HG02981 (cell line): ENCODE measurements around the gene ARID1A.
A peak's percentile ranks its signal among the peaks of the same experiment; 100 is the strongest.
"Not testable (repeated sequence)": the region's sequence is repeated elsewhere in the genome, so short reads cannot be mapped to it uniquely, and the experiment has no call there.

Source experiments
- ATAC-seq: cut with Tn5 transposase; IDR thresholded peaks from one replicate; pipeline ENCODE4 v1.9.1; 2021; ENCODE audit warnings: mild to moderate bottlenecking, moderate library complexity; ENCODE audit not compliant: unreplicated experiment

ARID1A gene

GRCh38 chr1:26787381-26787705 is 91.5 kb downstream of the ARID1A start:
- ATAC-seq = peak; percentile 38

GRCh38 chr1:26787706-26788514 is 92.1 kb downstream of the ARID1A start, which contains the start of gene PIGV:
TSS of gene PIGV (plus strand) at chr1:26787950. CDS start at chr1:26790816, 2,866 bp downstream.
- peak; percentile 52 for ATAC-seq

GRCh38 chr1:26788515-26788785 is 92.6 kb downstream of the ARID1A start:
- ATAC-seq = no peak

GRCh38 chr1:26788836-26789611 is 93.2 kb downstream of the ARID1A start:
- no peak for ATAC-seq

- ATAC-seq = no peak
Measured at GRCh38 chr1:26789612-26789865, 93.7 kb downstream of the ARID1A start.

- ATAC-seq = no peak
Measured at GRCh38 chr1:26789931-26790330, 94.1 kb downstream of the ARID1A start.

- no peak for ATAC-seq
Measured at GRCh38 chr1:26790551-26790953, 94.7 kb downstream of the ARID1A start.

- ATAC-seq = no peak
Measured at GRCh38 chr1:26791148-26791547, 95.3 kb downstream of the ARID1A start.

- no peak for ATAC-seq
Measured at GRCh38 chr1:26791626-26792025, 95.8 kb downstream of the ARID1A start.

GRCh38 chr1:26792924-26793323 is 97.1 kb downstream of the ARID1A start:
- no peak for ATAC-seq

GRCh38 chr1:26794391-26794790 is 98.6 kb downstream of the ARID1A start:
- ATAC-seq = no peak

GRCh38 chr1:26797627-26798026 is 101.8 kb downstream of the ARID1A start:
- ATAC-seq = no peak

- ATAC-seq = no peak
Measured at GRCh38 chr1:26799479-26800142, 103.8 kb downstream of the ARID1A start.

- not testable (repeated sequence) for ATAC-seq
Measured at GRCh38 chr1:26803932-26804331, 108.1 kb downstream of the ARID1A start.

GRCh38 chr1:26810105-26810504 is 114.3 kb downstream of the ARID1A start:
- ATAC-seq = not testable (repeated sequence)

- ATAC-seq = no peak
Measured at GRCh38 chr1:26811057-26811456, 115.2 kb downstream of the ARID1A start.

- ATAC-seq = no peak
Measured at GRCh38 chr1:26811708-26812107, 115.9 kb downstream of the ARID1A start.

GRCh38 chr1:26814377-26814776 is 118.6 kb downstream of the ARID1A start:
- ATAC-seq = no peak

- ATAC-seq = no peak
Measured at GRCh38 chr1:26814893-26815292, 119.1 kb downstream of the ARID1A start.

- ATAC-seq = peak; percentile 87
Measured at GRCh38 chr1:26820784-26821269, 125.0 kb downstream of the ARID1A start.

- ATAC-seq = no peak
Measured at GRCh38 chr1:26822737-26823395, 127.1 kb downstream of the ARID1A start.
